HepG2 (cell line): ENCODE results near the gene EEIG1. TPM values are rescaled to one million over a fixed set of nuclear protein-coding genes. Genes with fewer than 3 reads are reported as not detected.

ENCODE experiments used
- FLYWCH1 ChIP-seq: sonication (generic); formaldehyde crosslinking; IDR thresholded peaks from 2 replicates; pipeline ENCODE4 v1.8.1; 2023; ENCODE audit warnings: mild to moderate bottlenecking, missing genetic modification reagents
- FOXA3 ChIP-seq: IDR thresholded peaks from 2 replicates; pipeline ENCODE4 v1.6.1; 2016; ENCODE audit warnings: missing genetic modification reagents, missing compliant biosample characterization
- FOXP1 ChIP-seq, 2 experiments: fragments of 450-650 bp in 1 of 2; IDR thresholded peaks; 2 replicates each; pipeline ENCODE4 v1.6.1; 2017 to 2018; ENCODE audit warnings: antibody characterized with exemption in 1 of 2
- HHEX ChIP-seq: IDR thresholded peaks from 2 replicates; pipeline ENCODE4 v1.6.1; 2016; ENCODE audit warnings: control low read depth
- HNF4G ChIP-seq, 2 experiments: sonication (generic) in 1 of 2; formaldehyde crosslinking in 1 of 2; IDR thresholded peaks; 2 replicates each; pipeline versions ENCODE4 v1.4.0 to v1.6.1; 2011 to 2020; ENCODE audit warnings: borderline replicate concordance in 2 of 2, low read depth in 2 of 2, mild to moderate bottlenecking in 2 of 2, low read length in 1 of 2, missing genetic modification reagents in 1 of 2, moderate library complexity in 1 of 2
- HOXA3 ChIP-seq: sonication (generic); formaldehyde crosslinking; IDR thresholded peaks from 2 replicates; pipeline ENCODE4 v1.5.0; 2020; ENCODE audit warnings: missing genetic modification reagents
- HOXD1 ChIP-seq: sonication (generic); formaldehyde crosslinking; IDR thresholded peaks from 2 replicates; pipeline ENCODE4 v1.5.0; 2020; ENCODE audit warnings: missing genetic modification reagents
- MEF2D ChIP-seq: sonication (generic); formaldehyde crosslinking; IDR thresholded peaks from 2 replicates; pipeline ENCODE4 v1.5.1; 2020; ENCODE audit warnings: mild to moderate bottlenecking, missing genetic modification reagents
- POLR2AphosphoS5 ChIP-seq: IDR thresholded peaks from 2 replicates; pipeline ENCODE4 v1.6.1; 2012; ENCODE audit warnings: low read depth, low read length
- SAFB2 ChIP-seq: sonication (generic); formaldehyde crosslinking; IDR thresholded peaks from 2 replicates; pipeline ENCODE4 v1.5.1; 2020; ENCODE audit warnings: missing genetic modification reagents, low read depth, mild to moderate bottlenecking, borderline replicate concordance
- SMAD3 ChIP-seq: sonication (generic); formaldehyde crosslinking; IDR thresholded peaks from 2 replicates; pipeline ENCODE4 v1.4.0; 2020; ENCODE audit warnings: missing genetic modification reagents
- SPEN ChIP-seq: sonication (generic); formaldehyde crosslinking; IDR thresholded peaks from 2 replicates; pipeline ENCODE4 v1.5.1; 2020; ENCODE audit warnings: low read depth, mild to moderate bottlenecking, missing genetic modification reagents
- ZNF136 ChIP-seq: sonication (generic); formaldehyde crosslinking; IDR thresholded peaks from 2 replicates; pipeline ENCODE4 v1.8.1; 2022; ENCODE audit warnings: low read depth, mild to moderate bottlenecking, moderate library complexity, missing genetic modification reagents
- ZNF558 ChIP-seq: sonication (generic); formaldehyde crosslinking; IDR thresholded peaks from 2 replicates; pipeline ENCODE4 v1.9.0; 2022; ENCODE audit warnings: mild to moderate bottlenecking, missing genetic modification reagents, borderline replicate concordance
- ZNF724P ChIP-seq: sonication (generic); formaldehyde crosslinking; IDR thresholded peaks from 2 replicates; pipeline ENCODE4 v1.8.0; 2022; ENCODE audit warnings: missing genetic modification reagents, borderline replicate concordance
- ZNF792 ChIP-seq: IDR thresholded peaks from 2 replicates; pipeline ENCODE4 v1.6.1; 2016
- ZSCAN29 ChIP-seq: sonication (generic); formaldehyde crosslinking; conservative IDR thresholded peaks from 2 replicates; pipeline ENCODE4 v1.4.0; 2020; ENCODE audit warnings: mild to moderate bottlenecking, missing genetic modification reagents
- polyA plus RNA-seq, 8 experiments: library from polyadenylated mRNA; depleted of rRNA in 3 of 8; stranded (reverse) in 7 of 8; unstranded in 1 of 8; fragments of >200 nt; fragmentation: Illumina TruSeq in 4 of 8; extraction: Trizol in 4 of 8; gene quantifications; 2 replicates each; pipeline versions ENCODE4 v1.2.1 to v1.2.3, GENCODE V29; 2011 to 2016; ENCODE audit warnings: low read depth in 4 of 8, missing spikeins in 1 of 8, mixed read lengths in 1 of 8; ENCODE audit not compliant: insufficient read depth in 1 of 8
- total RNA-seq, 5 experiments: library from RNA; depleted of rRNA; stranded (reverse); fragments of >200 nt; fragmentation: Illumina TruSeq; extraction: Trizol; gene quantifications; 2 replicates each; pipeline ENCODE4 v1.2.3, GENCODE V29; 2016; ENCODE audit warnings: low read depth in 1 of 5
- TF ChIP-seq, protein P1 (sequence below): IDR thresholded peaks from 2 replicates; pipeline ENCODE4 v1.6.1; 2016; ENCODE audit warnings: missing genetic modification reagents, missing compliant biosample characterization
- TF ChIP-seq, protein P2 (sequence below): sonication (generic); formaldehyde crosslinking; IDR thresholded peaks from 2 replicates; pipeline ENCODE4 v1.4.0; 2020; ENCODE audit warnings: missing genetic modification reagents, low read depth, mild to moderate bottlenecking, borderline replicate concordance
- TF ChIP-seq, protein P3 (sequence below): IDR thresholded peaks from 2 replicates; pipeline ENCODE4 v1.6.1; 2012; ENCODE audit warnings: inconsistent platforms
- TF ChIP-seq, protein P4 (sequence below): sonication (generic); formaldehyde crosslinking; IDR thresholded peaks from 2 replicates; pipeline ENCODE4 v1.5.0; 2020; ENCODE audit warnings: missing genetic modification reagents
- TF ChIP-seq, protein P5 (sequence below): sonication (generic); formaldehyde crosslinking; IDR thresholded peaks from 2 replicates; pipeline ENCODE4 v1.4.0; 2020; ENCODE audit warnings: mild to moderate bottlenecking, missing genetic modification reagents
- TF ChIP-seq, protein P6 (sequence below): sonication (generic); formaldehyde crosslinking; IDR thresholded peaks from 2 replicates; pipeline ENCODE4 v1.5.1; 2020; ENCODE audit warnings: mild to moderate bottlenecking, moderate library complexity, missing genetic modification reagents

Gene EEIG1
- total and polyA plus RNA-seq, 2 of the 13 experiments (the other 11 are each of a cell fraction or from before 2014, with no cell fraction given) = 16.6 to 25.2 TPM

DNA sequence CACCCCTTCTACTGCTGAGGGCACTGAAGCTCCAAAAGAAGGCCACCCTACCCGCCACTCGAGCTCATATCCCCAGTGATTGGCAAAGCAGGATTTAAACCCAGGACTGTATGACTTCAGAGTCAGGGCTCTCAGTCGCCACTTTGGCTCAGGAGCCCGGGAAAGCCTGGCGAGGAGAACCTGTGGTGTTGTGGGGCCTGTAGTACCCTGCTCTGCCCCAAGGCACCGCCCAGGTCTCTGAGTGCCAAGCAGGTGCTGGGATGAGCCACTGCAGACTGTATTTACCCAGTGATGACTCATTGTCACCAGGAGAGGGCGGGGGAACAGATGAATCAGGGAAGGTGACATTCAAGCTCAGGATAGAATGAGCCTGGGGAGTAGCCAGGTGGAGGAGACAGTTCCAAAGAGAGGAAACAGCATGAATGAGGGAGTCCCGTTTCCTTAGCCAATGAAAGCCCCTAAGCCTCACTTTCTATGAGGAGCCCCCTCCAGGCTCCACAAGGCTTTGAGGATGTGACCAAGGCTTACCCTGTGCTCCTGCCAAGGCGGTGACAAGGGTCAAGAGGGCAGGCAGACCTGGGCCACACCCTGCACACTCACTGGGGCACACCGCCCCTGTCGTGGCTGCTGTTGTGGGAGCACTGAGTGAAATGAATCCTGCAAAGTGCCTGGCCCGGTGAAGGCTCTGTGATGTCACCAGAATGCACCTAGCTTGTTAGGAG, 25.3 kb downstream of the EEIG1 start (continued):
- no peak for TF ChIP-seq HOXD1
- TF ChIP-seq, protein P1, sequence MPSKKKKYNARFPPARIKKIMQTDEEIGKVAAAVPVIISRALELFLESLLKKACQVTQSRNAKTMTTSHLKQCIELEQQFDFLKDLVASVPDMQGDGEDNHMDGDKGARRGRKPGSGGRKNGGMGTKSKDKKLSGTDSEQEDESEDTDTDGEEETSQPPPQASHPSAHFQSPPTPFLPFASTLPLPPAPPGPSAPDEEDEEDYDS (CRISPR knock-in tag) = peak; percentile 21; the same call in 1 of the 2 replicates
- TF ChIP-seq, protein P2, sequence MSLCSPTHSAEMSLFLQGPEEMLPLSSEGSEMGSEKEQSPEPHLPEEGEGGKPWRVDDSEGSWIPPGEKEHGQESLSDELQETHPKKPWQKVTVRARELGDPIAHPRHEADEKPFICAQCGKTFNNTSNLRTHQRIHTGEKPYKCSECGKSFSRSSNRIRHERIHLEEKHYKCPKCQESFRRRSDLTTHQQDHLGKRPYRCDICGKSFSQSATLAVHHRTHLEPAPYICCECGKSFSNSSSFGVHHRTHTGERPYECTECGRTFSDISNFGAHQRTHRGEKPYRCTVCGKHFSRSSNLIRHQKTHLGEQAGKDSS (CRISPR knock-in tag) = peak; percentile 44; the same call in 1 of the 2 replicates
- TF ChIP-seq ZNF136 (CRISPR knock-in tag) = 0 out of 2 replicates have a peak, but pooled peaks have one; percentile 73
- TF ChIP-seq ZSCAN29 (CRISPR knock-in tag) = 0 out of 2 replicates have a peak, but pooled peaks have one; percentile 31
- TF ChIP-seq HNF4G (IDR thresholded peaks at IDR 0.05; ENCODE audit: borderline replicate concordance, low read depth, low read length) = no peak
- TF ChIP-seq HNF4G (CRISPR knock-in tag; IDR thresholded peaks at IDR 0.05; ENCODE audit: borderline replicate concordance, low read depth) = no peak
- 0 out of 2 replicates have a peak, but pooled peaks have one; percentile 26 for TF ChIP-seq MEF2D (CRISPR knock-in tag)
- TF ChIP-seq, protein P3, sequence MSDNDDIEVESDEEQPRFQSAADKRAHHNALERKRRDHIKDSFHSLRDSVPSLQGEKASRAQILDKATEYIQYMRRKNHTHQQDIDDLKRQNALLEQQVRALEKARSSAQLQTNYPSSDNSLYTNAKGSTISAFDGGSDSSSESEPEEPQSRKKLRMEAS = no peak
- peak; percentile 48; the same call in 1 of the 2 replicates for TF ChIP-seq SPEN
- TF ChIP-seq, protein P4, sequence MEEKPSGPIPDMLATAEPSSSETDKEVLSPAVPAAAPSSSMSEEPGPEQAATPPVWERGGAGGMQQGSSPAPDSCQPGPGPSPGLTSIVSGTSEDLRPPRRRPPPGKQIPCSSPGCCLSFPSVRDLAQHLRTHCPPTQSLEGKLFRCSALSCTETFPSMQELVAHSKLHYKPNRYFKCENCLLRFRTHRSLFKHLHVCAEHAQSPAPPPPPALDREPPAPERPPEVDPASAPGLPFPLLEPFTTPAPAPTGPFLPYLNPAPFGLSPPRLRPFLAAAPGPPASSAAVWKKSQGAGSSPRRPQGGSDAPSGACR (CRISPR knock-in tag) = no peak
- peak; percentile 75 for TF ChIP-seq ZNF792
- TF ChIP-seq ZNF724P = no peak
- TF ChIP-seq FOXA3 (CRISPR knock-in tag) = peak; percentile 94
- 0 out of 2 replicates have a peak, but pooled peaks have one; percentile 27 for TF ChIP-seq SMAD3 (CRISPR knock-in tag)
- no peak for TF ChIP-seq HHEX (CRISPR knock-in tag)
- no peak for TF ChIP-seq SAFB2 (CRISPR knock-in tag)
- no peak for TF ChIP-seq FOXP1 (IDR thresholded peaks at IDR 0.05)
- peak; percentile 16; the same call in 1 of the 2 replicates for TF ChIP-seq FOXP1 (CRISPR knock-in tag; IDR thresholded peaks at IDR 0.05)
- no peak for TF ChIP-seq FLYWCH1 (CRISPR knock-in tag)
- TF ChIP-seq, protein P5, sequence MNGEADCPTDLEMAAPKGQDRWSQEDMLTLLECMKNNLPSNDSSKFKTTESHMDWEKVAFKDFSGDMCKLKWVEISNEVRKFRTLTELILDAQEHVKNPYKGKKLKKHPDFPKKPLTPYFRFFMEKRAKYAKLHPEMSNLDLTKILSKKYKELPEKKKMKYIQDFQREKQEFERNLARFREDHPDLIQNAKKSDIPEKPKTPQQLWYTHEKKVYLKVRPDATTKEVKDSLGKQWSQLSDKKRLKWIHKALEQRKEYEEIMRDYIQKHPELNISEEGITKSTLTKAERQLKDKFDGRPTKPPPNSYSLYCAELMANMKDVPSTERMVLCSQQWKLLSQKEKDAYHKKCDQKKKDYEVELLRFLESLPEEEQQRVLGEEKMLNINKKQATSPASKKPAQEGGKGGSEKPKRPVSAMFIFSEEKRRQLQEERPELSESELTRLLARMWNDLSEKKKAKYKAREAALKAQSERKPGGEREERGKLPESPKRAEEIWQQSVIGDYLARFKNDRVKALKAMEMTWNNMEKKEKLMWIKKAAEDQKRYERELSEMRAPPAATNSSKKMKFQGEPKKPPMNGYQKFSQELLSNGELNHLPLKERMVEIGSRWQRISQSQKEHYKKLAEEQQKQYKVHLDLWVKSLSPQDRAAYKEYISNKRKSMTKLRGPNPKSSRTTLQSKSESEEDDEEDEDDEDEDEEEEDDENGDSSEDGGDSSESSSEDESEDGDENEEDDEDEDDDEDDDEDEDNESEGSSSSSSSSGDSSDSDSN (CRISPR knock-in tag) = peak; percentile 36; the same call in 1 of the 2 replicates
- no peak; the same call in 1 of the 2 replicates for TF ChIP-seq HOXA3 (CRISPR knock-in tag)
- TF ChIP-seq, protein P6, sequence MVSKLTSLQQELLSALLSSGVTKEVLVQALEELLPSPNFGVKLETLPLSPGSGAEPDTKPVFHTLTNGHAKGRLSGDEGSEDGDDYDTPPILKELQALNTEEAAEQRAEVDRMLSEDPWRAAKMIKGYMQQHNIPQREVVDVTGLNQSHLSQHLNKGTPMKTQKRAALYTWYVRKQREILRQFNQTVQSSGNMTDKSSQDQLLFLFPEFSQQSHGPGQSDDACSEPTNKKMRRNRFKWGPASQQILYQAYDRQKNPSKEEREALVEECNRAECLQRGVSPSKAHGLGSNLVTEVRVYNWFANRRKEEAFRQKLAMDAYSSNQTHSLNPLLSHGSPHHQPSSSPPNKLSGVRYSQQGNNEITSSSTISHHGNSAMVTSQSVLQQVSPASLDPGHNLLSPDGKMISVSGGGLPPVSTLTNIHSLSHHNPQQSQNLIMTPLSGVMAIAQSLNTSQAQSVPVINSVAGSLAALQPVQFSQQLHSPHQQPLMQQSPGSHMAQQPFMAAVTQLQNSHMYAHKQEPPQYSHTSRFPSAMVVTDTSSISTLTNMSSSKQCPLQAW (CRISPR knock-in tag) = peak; percentile 81
- no peak for TF ChIP-seq ZNF558 (CRISPR knock-in tag)
- no peak for TF ChIP-seq POLR2AphosphoS5
